HCT116 (cell line): Measurements from ENCODE around the gene GPR176. TPM values are rescaled to one million over a fixed set of nuclear protein-coding genes. Genes with fewer than 3 reads are reported as not detected.

Source experiments
- ATAC-seq: fragments of 200-7000 bp; cut with Tn5 transposase; 2 replicates; pipeline ENCODE4 v1.9.1; 2020; ENCODE audit warnings: mild to moderate bottlenecking, moderate library complexity
- BruUV-seq: library from RNA; stranded (reverse); fragments of 400-500 nt; replicated peaks from 2 replicates; lab custom pipeline; 2021; lab: Mats Ljungman, UMichigan
- CTCF ChIA-PET: fragments of 300-600 bp; sonication (Branson Sonifier 250); formaldehyde crosslinking; loops from one replicate; lab custom pipeline; 2021; ENCODE audit warnings: antibody characterized with exemption; lab: Charles Lee
- POLR2A ChIA-PET: fragments of 300-600, 350-600 bp; sonication (Branson Sonifier 250); formaldehyde crosslinking; loops from one replicate; lab custom pipeline; 2021; ENCODE audit warnings: antibody characterized with exemption; lab: Charles Lee
- RAD21 ChIA-PET, 2 experiments: fragments of 300-600 bp; sonication (Branson Sonifier 250); formaldehyde crosslinking; loops; one replicate each; lab custom pipeline; 2023; ENCODE audit warnings: low total read pairs in 2 of 2; ENCODE audit not compliant: uncharacterized antibody in 2 of 2, unreplicated experiment in 2 of 2, low non-redundant PET in 1 of 2; lab: Charles Lee
- DNase-seq: peaks from one replicate; pipeline ENCODE4 v3.0.0-alpha.2; 2010; ENCODE audit warnings: low read depth, low spot score
- H2AFZ ChIP-seq: fragments of 200-600 bp; shearing (Covaris generic), sonication (generic); 2 replicates; pipeline ENCODE4 v1.6.1; 2017; ENCODE audit warnings: low read depth, mixed run types, mixed read lengths, antibody characterized with exemption, low read length; ENCODE audit not compliant: poor library complexity, severe bottlenecking
- H3K27ac ChIP-seq: 2 replicates; pipeline ENCODE4 v1.5.1; 2012; ENCODE audit warnings: low read depth, low read length
- H3K27me3 ChIP-seq: fragments of 200-600 bp; sonication (generic); 2 replicates; pipeline ENCODE4 v1.6.1; 2016; ENCODE audit warnings: mixed run types, low read length, mixed read lengths; ENCODE audit not compliant: insufficient read depth
- H3K36me3 ChIP-seq, 2 experiments: fragments of 200-500 bp in 1 of 2; fragments of 200-600 bp in 1 of 2; sonication (Bioruptor generic) in 1 of 2; sonication (generic) in 1 of 2; 2 replicates each; pipeline versions ENCODE4 v1.5.1 to v1.6.1; 2014 to 2016; ENCODE audit warnings: low read length in 2 of 2, inconsistent platforms in 1 of 2, mixed read lengths in 1 of 2, mixed run types in 1 of 2; ENCODE audit not compliant: insufficient read depth in 2 of 2, control insufficient read depth in 1 of 2
- H3K4me1 ChIP-seq, 2 experiments: fragments of 200-600 bp in 1 of 2; sonication (generic) in 1 of 2; 2 replicates each; pipeline versions ENCODE4 v1.5.1 to v1.6.1; 2012 to 2017; ENCODE audit warnings: low read length in 2 of 2, inconsistent platforms in 1 of 2, mild to moderate bottlenecking in 1 of 2, mixed read lengths in 1 of 2, mixed run types in 1 of 2, moderate library complexity in 1 of 2; ENCODE audit not compliant: insufficient read depth in 2 of 2, control insufficient read depth in 1 of 2
- H3K4me2 ChIP-seq: fragments of 200-600 bp; sonication (generic); 2 replicates; pipeline ENCODE4 v1.6.1; 2017; ENCODE audit warnings: mixed run types, low read length, mixed read lengths
- H3K4me3 ChIP-seq, 2 experiments: fragments of 200-600 bp in 1 of 2; sonication (generic) in 1 of 2; replicated peaks in 1 of 2; 2 replicates each; pipeline ENCODE4 v1.5.1; 2011 to 2016; ENCODE audit warnings: low read length in 2 of 2, control low read depth in 1 of 2, low read depth in 1 of 2, mild to moderate bottlenecking in 1 of 2, mixed read lengths in 1 of 2, mixed run types in 1 of 2
- H3K79me2 ChIP-seq: fragments of 200-600 bp; sonication (generic); 2 replicates; pipeline ENCODE4 v1.6.1; 2017; ENCODE audit warnings: mild to moderate bottlenecking, mixed run types, low read length, moderate library complexity, mixed read lengths; ENCODE audit not compliant: insufficient read depth
- H3K9ac ChIP-seq: fragments of 200-600 bp; sonication (generic); 2 replicates; pipeline ENCODE4 v1.6.1; 2016; ENCODE audit warnings: low read length, mixed read lengths
- H3K9me2 ChIP-seq: fragments of 200-600 bp; sonication (generic), shearing (Covaris generic); 2 replicates; pipeline ENCODE4 v1.6.1; 2017; ENCODE audit warnings: mixed run types, mild to moderate bottlenecking, moderate library complexity; ENCODE audit not compliant: insufficient read depth
- H3K9me3 ChIP-seq, 2 experiments: fragments of 200-500 bp in 1 of 2; fragments of 200-600 bp in 1 of 2; sonication (Bioruptor generic) in 1 of 2; sonication (generic) in 1 of 2; 2 replicates each; pipeline ENCODE4 v1.6.1; 2014 to 2017; ENCODE audit warnings: low read length in 2 of 2, mixed read lengths in 2 of 2, inconsistent platforms in 1 of 2, low read depth in 1 of 2, mild to moderate bottlenecking in 1 of 2, mixed run types in 1 of 2, moderate library complexity in 1 of 2; ENCODE audit not compliant: control insufficient read depth in 1 of 2, insufficient read depth in 1 of 2
- H4K20me1 ChIP-seq: fragments of 200-600 bp; sonication (generic), shearing (Covaris generic); 2 replicates; pipeline ENCODE4 v1.6.1; 2017; ENCODE audit warnings: mixed run types, mild to moderate bottlenecking, moderate library complexity; ENCODE audit not compliant: insufficient read depth
- CEBPB ChIP-seq: IDR thresholded peaks from 2 replicates; pipeline ENCODE4 v1.6.1; 2012; ENCODE audit warnings: low read depth
- POLR2A ChIP-seq: IDR thresholded peaks from 2 replicates; pipeline ENCODE4 v1.7.0; 2011; ENCODE audit warnings: borderline replicate concordance; ENCODE audit not compliant: insufficient read depth, insufficient read length; ENCODE audit errors: extremely low read depth
- POLR2AphosphoS5 ChIP-seq: IDR thresholded peaks from 2 replicates; pipeline ENCODE4 v1.6.1; 2011; ENCODE audit warnings: mild to moderate bottlenecking, low read depth, low read length, moderate library complexity
- RAD21 ChIP-seq: IDR thresholded peaks from 2 replicates; pipeline ENCODE4 v1.6.1; 2012; ENCODE audit warnings: low read depth, mild to moderate bottlenecking
- SRF ChIP-seq: IDR thresholded peaks from 2 replicates; pipeline ENCODE4 v1.6.1; 2012; ENCODE audit warnings: low read depth
- intact Hi-C: fragments of 100-400 bp; cut with micrococcal nuclease; formaldehyde crosslinking; loops from 2 replicates; pipeline ENCODE4 v1.10.0; 2022
- total RNA-seq: library from RNA; stranded (reverse); gene quantifications from one replicate; pipeline ENCODE4 v1.2.1, GENCODE V29; 2021; ENCODE audit not compliant: unreplicated experiment
- TF ChIP-seq, protein P1 (sequence below): IDR thresholded peaks from 2 replicates; pipeline ENCODE4 v1.6.1; 2012
- TF ChIP-seq, protein P2 (sequence below), 3 experiments: fragments of 200-600 bp in 1 of 3; sonication (generic) in 1 of 3; IDR thresholded peaks in 2 of 3; conservative IDR thresholded peaks in 1 of 3; 2 replicates each; pipeline ENCODE4 v1.5.1; 2012 to 2017; ENCODE audit warnings: low read depth in 2 of 3, low read length in 2 of 3, antibody characterized with exemption in 1 of 3, borderline replicate concordance in 1 of 3, control low read depth in 1 of 3, mild to moderate bottlenecking in 1 of 3, mixed read lengths in 1 of 3, mixed run types in 1 of 3, moderate library complexity in 1 of 3; ENCODE audit not compliant: insufficient read depth in 1 of 3

The GPR176 gene
- total RNA-seq, 1 experiment from 2014 or later, result 1.7 TPM

DNA sequence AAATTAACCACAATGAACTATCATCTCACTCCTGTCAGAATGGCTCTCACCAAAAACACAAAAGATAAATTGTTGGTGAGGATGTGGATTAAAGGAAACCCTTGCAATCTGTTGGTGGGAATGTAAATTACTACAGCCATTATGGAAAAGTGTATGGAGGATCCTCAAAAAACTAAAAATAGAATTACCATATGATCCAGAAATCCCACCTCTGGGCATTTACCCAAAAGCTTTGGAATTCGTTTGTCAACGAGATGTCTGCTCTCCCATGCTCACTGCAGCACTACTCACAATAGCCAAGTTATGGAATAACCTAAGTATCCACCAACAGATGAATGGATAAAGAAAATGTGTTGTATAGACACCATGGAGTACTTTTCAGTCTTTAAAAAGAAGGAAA is 159.1 kb downstream of the GPR176 start:
- TF ChIP-seq, protein P1, sequence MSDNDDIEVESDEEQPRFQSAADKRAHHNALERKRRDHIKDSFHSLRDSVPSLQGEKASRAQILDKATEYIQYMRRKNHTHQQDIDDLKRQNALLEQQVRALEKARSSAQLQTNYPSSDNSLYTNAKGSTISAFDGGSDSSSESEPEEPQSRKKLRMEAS, result no peak
- TF ChIP-seq POLR2A, result no peak
- TF ChIP-seq POLR2AphosphoS5, result no peak
- TF ChIP-seq SRF, result no peak
- TF ChIP-seq, all 23 proteins: peak for 0
- no peak for DNase-seq
- Histone ChIP-seq H3K27ac (no peak overlapping the region), H3K79me2 (no peaks in the 10 kb centered on the region), H3K9me2 (no peaks in the 10 kb centered on the region), H3K9me3 (no peaks in the 10 kb centered on the region), H3K9ac (no peak overlapping the region), H3K4me1 (no peaks in the 10 kb centered on the region), H3K36me3 (no peaks in the 10 kb centered on the region), H4K20me1 (no peaks in the 10 kb centered on the region), H3K4me2 (no peak overlapping the region), H3K27me3 (no peaks in the 10 kb centered on the region), H3K4me3 (no peak overlapping the region), H2AFZ (no peak overlapping the region)
- intact Hi-C loops, result no loop called here
- ChIA-PET CTCF (no interaction called here), RAD21 (no interaction called here), POLR2A (no interaction called here)
- no TSS peak for BruUV-seq
- ATAC-seq, result no peak

DNA sequence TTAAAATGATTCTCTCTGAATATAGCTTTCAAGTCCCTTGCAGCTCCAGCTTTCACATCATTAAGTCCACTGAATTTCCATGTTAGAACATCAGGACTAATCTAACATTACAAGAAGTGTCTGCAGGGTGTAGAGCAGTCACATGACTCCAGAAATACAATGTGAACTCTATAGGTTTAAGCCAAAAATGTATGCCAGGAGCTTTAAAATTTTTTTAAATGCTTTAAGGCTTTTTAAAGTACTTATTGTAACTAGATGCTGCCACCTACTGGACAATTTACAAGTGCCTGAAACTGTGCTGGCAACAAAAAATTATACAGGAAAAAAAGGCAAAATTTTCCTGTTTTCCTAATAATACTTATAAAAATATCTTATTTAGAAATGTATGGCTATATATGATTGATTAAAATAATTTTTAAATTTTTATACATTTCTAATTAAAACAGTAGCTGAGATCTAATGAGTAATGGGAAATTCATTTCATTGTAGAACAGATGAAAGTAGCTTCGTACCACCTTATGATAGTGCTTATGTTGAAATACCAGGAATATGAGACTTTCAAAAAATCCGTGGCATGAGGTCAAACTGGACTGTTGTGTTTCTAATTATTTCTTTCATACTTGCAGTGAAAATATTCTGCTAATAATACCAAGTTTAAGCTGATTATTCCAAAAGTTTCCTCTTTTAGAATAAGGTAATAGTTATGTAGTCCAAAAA is 163.1 kb downstream of the GPR176 start:
- no peak overlapping the region for H3K4me2 ChIP-seq
- H3K27me3 ChIP-seq, result no peaks in the 10 kb centered on the region
- intact Hi-C loops, result loop anchor here (1.0 to 5.0 kb wide), 7 partner anchors 73 to 1050 kb away; partner anchors contain the start of gene THBS1
- H3K9ac ChIP-seq, result no peak overlapping the region
- POLR2A ChIA-PET, result interaction anchor here (1.3 to 1.5 kb wide), 2 partner anchors 25 to 175 kb away, joined by 3 to 7 read pairs; partner anchors contain the start of gene FSIP1
- peak; percentile 47 for DNase-seq
- no peak overlapping the region for H3K27ac ChIP-seq
- no peaks in the 10 kb centered on the region for H3K79me2 ChIP-seq
- H3K4me1 ChIP-seq, result no peaks in the 10 kb centered on the region
- no peak for TF ChIP-seq CEBPB
- TF ChIP-seq, protein P2, sequence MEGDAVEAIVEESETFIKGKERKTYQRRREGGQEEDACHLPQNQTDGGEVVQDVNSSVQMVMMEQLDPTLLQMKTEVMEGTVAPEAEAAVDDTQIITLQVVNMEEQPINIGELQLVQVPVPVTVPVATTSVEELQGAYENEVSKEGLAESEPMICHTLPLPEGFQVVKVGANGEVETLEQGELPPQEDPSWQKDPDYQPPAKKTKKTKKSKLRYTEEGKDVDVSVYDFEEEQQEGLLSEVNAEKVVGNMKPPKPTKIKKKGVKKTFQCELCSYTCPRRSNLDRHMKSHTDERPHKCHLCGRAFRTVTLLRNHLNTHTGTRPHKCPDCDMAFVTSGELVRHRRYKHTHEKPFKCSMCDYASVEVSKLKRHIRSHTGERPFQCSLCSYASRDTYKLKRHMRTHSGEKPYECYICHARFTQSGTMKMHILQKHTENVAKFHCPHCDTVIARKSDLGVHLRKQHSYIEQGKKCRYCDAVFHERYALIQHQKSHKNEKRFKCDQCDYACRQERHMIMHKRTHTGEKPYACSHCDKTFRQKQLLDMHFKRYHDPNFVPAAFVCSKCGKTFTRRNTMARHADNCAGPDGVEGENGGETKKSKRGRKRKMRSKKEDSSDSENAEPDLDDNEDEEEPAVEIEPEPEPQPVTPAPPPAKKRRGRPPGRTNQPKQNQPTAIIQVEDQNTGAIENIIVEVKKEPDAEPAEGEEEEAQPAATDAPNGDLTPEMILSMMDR (IDR thresholded peaks at IDR 0.05 in 2 of 3, conservative IDR thresholded peaks at IDR 0.05 in 1 of 3; ENCODE audit: borderline replicate concordance in 1 of 3, insufficient read depth in 1 of 3, low read depth in 2 of 3, low read length in 2 of 3), result peak; percentile 54 to 71 (median 68); a peak in 5 of 6 replicates
- peak; percentile 62 for TF ChIP-seq RAD21
- TF ChIP-seq, all 23 proteins: peak for 2
- BruUV-seq, result no TSS peak
- RAD21 ChIA-PET, result interaction anchor here (0.7 to 2.0 kb wide), 10 partner anchors 26 to 585 kb away, joined by 3 to 14 read pairs (median 4); partner anchors contain the start of genes FSIP1 (in 1 of the 2) and THBS1 (in 1 of the 2)
- no peak overlapping the region for H3K4me3 ChIP-seq
- no peaks in the 10 kb centered on the region for H4K20me1 ChIP-seq
- H3K9me3 ChIP-seq, result no peaks in the 10 kb centered on the region
- CTCF ChIA-PET, result interaction anchor here (0.6 to 4.0 kb wide), 55 partner anchors 9 to 1057 kb away, joined by 3 to 91 read pairs (median 5); partner anchors contain the start of genes FSIP1 and THBS1
- no peak overlapping the region for H2AFZ ChIP-seq
- H3K36me3 ChIP-seq, result no peaks in the 10 kb centered on the region
- peak; percentile 40; the same call in 1 of the 2 replicates for ATAC-seq
- no peaks in the 10 kb centered on the region for H3K9me2 ChIP-seq
